HEK293 (cell line): ENCODE data around the gene PPP1CA.

ENCODE experiments used
- CTCF ChIA-PET: fragments of 350-600 bp; formaldehyde crosslinking; extraction: SDS; loops from one replicate; lab custom pipeline; 2021; ENCODE audit warnings: antibody characterized with exemption; lab: Yijun Ruan, JAX
- POLR2A ChIA-PET: fragments of 300-600 bp; formaldehyde crosslinking; extraction: SDS; loops from one replicate; lab custom pipeline; 2020; ENCODE audit warnings: antibody characterized with exemption, inconsistent platforms; lab: Yijun Ruan, JAX
- H3K27ac ChIP-seq: fragments of 200-500 bp; sonication (Bioruptor generic); 2 replicates; pipeline ENCODE4 v1.5.1; 2014; ENCODE audit warnings: low read depth, low read length, control low read depth, inconsistent platforms; ENCODE audit errors: extremely low read depth
- H3K36me3 ChIP-seq, 2 experiments: fragments of 200-500 bp in 1 of 2; sonication (Bioruptor generic) in 1 of 2; 1 replicate in 1 of 2; 2 replicates in 1 of 2; pipeline ENCODE4 v1.5.1; 2014 to 2017; ENCODE audit warnings: inconsistent platforms in 2 of 2, low read length in 2 of 2; ENCODE audit not compliant: control insufficient read depth in 2 of 2, insufficient read depth in 1 of 2
- H3K4me1 ChIP-seq: fragments of 200-500 bp; sonication (Bioruptor generic); 2 replicates; pipeline ENCODE4 v1.5.1; 2014; ENCODE audit warnings: mild to moderate bottlenecking, low read length, inconsistent platforms; ENCODE audit not compliant: control insufficient read depth, insufficient read depth
- H3K4me3 ChIP-seq: 2 replicates; pipeline ENCODE4 v1.5.1; 2011; ENCODE audit warnings: low read depth, mild to moderate bottlenecking, control low read depth, low read length, moderate library complexity
- H3K9me3 ChIP-seq: fragments of 200-500 bp; sonication (Bioruptor generic); 2 replicates; pipeline ENCODE4 v1.5.1; 2014; ENCODE audit warnings: low read depth, low read length, inconsistent platforms; ENCODE audit not compliant: control insufficient read depth, insufficient read depth
- GLIS1 ChIP-seq: fragments of 450-650 bp; formaldehyde crosslinking; IDR thresholded peaks from 2 replicates; pipeline ENCODE4 v1.5.1; 2016; ENCODE audit warnings: missing biosample characterization, missing genetic modification characterization
- KLF16 ChIP-seq: fragments of 450-650 bp; formaldehyde crosslinking; IDR thresholded peaks from 2 replicates; pipeline ENCODE4 v1.5.1; 2017; ENCODE audit warnings: missing biosample characterization, missing genetic modification characterization
- KLF17 ChIP-seq: fragments of 450-650 bp; formaldehyde crosslinking; IDR thresholded peaks from 2 replicates; pipeline ENCODE4 v1.5.1; 2016; ENCODE audit warnings: missing biosample characterization, missing genetic modification characterization
- MEIS1 ChIP-seq: sonication (generic); formaldehyde crosslinking; IDR thresholded peaks from 2 replicates; pipeline ENCODE4 v1.8.1; 2022; ENCODE audit warnings: missing genetic modification reagents, mild to moderate bottlenecking, borderline replicate concordance
- OSR2 ChIP-seq: fragments of 450-650 bp; formaldehyde crosslinking; IDR thresholded peaks from 2 replicates; pipeline ENCODE4 v1.5.1; 2016; ENCODE audit warnings: missing biosample characterization, missing genetic modification characterization
- ZNF157 ChIP-seq: fragments of 450-650 bp; formaldehyde crosslinking; IDR thresholded peaks from 2 replicates; pipeline ENCODE4 v1.5.1; 2016; ENCODE audit warnings: missing biosample characterization, missing genetic modification characterization
- ZNF18 ChIP-seq: fragments of 450-650 bp; formaldehyde crosslinking; IDR thresholded peaks from 2 replicates; pipeline ENCODE4 v1.5.1; 2016; ENCODE audit warnings: missing biosample characterization, missing genetic modification characterization
- ZNF202 ChIP-seq: fragments of 450-650 bp; formaldehyde crosslinking; IDR thresholded peaks from 2 replicates; pipeline ENCODE4 v1.5.1; 2016; ENCODE audit warnings: missing biosample characterization, missing genetic modification characterization, borderline replicate concordance
- ZNF214 ChIP-seq: fragments of 450-650 bp; formaldehyde crosslinking; IDR thresholded peaks from 2 replicates; pipeline ENCODE4 v1.5.1; 2017; ENCODE audit warnings: missing biosample characterization, mild to moderate bottlenecking, missing genetic modification characterization, borderline replicate concordance
- ZNF223 ChIP-seq: fragments of 450-650 bp; formaldehyde crosslinking; IDR thresholded peaks from 2 replicates; pipeline ENCODE4 v1.5.1; 2016; ENCODE audit warnings: missing biosample characterization, missing genetic modification characterization
- ZNF354C ChIP-seq: fragments of 450-650 bp; formaldehyde crosslinking; IDR thresholded peaks from 2 replicates; pipeline ENCODE4 v1.5.1; 2016; ENCODE audit warnings: missing biosample characterization, missing genetic modification characterization, low read depth, borderline replicate concordance
- ZNF37A ChIP-seq: fragments of 450-650 bp; IDR thresholded peaks from 2 replicates; pipeline ENCODE4 v1.5.1; 2018; ENCODE audit warnings: missing biosample characterization, missing genetic modification characterization
- ZNF549 ChIP-seq: fragments of 450-650 bp; IDR thresholded peaks from 2 replicates; pipeline ENCODE4 v1.5.1; 2018; ENCODE audit warnings: missing biosample characterization, missing genetic modification characterization, mild to moderate bottlenecking, inconsistent platforms, moderate library complexity
- ZNF664 ChIP-seq: fragments of 450-650 bp; formaldehyde crosslinking; IDR thresholded peaks from 2 replicates; pipeline ENCODE4 v1.5.1; 2016; ENCODE audit warnings: missing biosample characterization, missing genetic modification characterization
- ZNF670 ChIP-seq: fragments of 450-650 bp; formaldehyde crosslinking; IDR thresholded peaks from 2 replicates; pipeline ENCODE4 v1.5.1; 2016; ENCODE audit warnings: missing biosample characterization, missing genetic modification characterization, low read depth
- ZNF704 ChIP-seq: fragments of 450-650 bp; formaldehyde crosslinking; IDR thresholded peaks from 2 replicates; pipeline ENCODE4 v1.5.1; 2016; ENCODE audit warnings: missing biosample characterization, missing genetic modification characterization

The PPP1CA gene

GRCh38 chr11:67413266-67413849 is 11.7 kb upstream of the PPP1CA start:
- Histone ChIP-seq H3K4me3 (no peak overlapping the region), H3K27ac (no peak overlapping the region), H3K9me3 (no peaks in the 10 kb centered on the region), H3K36me3 (no peaks in the 10 kb centered on the region), H3K4me1 (no peaks in the 10 kb centered on the region)
- ChIA-PET CTCF (interaction anchor here (1.2 to 1.5 kb wide), 2 partner anchors 12 kb away, joined by 7 to 11 read pairs; partner anchors contain the start of gene PPP1CA), POLR2A (interaction anchor here (0.6 to 2.4 kb wide), 4 partner anchors 12 to 797 kb away, joined by 3 to 14 read pairs (median 4); partner anchors contain the start of gene PPP1CA)
- TF ChIP-seq MEIS1 = no peak
- no peak for TF ChIP-seq ZNF549 (tag by site-specific recombination)
- no peak for TF ChIP-seq ZNF202 (tag by site-specific recombination)
- no peak for TF ChIP-seq ZNF157 (tag by site-specific recombination)
- TF ChIP-seq ZNF664 (tag by site-specific recombination) = no peak

GRCh38 chr11:67412495-67413179 is 11.0 kb upstream of the PPP1CA start:
- no peaks in the 10 kb centered on the region for H3K36me3 ChIP-seq
- no peaks in the 10 kb centered on the region for H3K9me3 ChIP-seq
- H3K4me1 ChIP-seq = no peaks in the 10 kb centered on the region
- TF ChIP-seq KLF17 (tag by site-specific recombination) (no peak), GLIS1 (tag by site-specific recombination) (peak; percentile 92), ZNF37A (tag by site-specific recombination) (no peak)
- TF ChIP-seq, all 188 proteins: peak for 1
- H3K27ac ChIP-seq = no peak overlapping the region
- ChIA-PET CTCF (interaction anchor here (0.6 to 1.5 kb wide), 3 partner anchors 11 to 42 kb away, joined by 3 to 7 read pairs (median 3); partner anchors contain the start of genes CABP4 and PPP1CA), POLR2A (interaction anchor here (0.6 to 2.4 kb wide), 5 partner anchors 10 to 52 kb away, joined by 3 to 14 read pairs (median 6); partner anchors contain the start of gene PPP1CA)
- no peak overlapping the region for H3K4me3 ChIP-seq

- CTCF ChIA-PET = interaction anchor here (0.6 to 1.5 kb wide), 3 partner anchors 8 to 43 kb away, joined by 3 to 7 read pairs (median 4); partner anchors contain the start of genes CABP4 and PPP1CA
- POLR2A ChIA-PET = interaction anchor here (1.7 kb wide), 1 partner anchor 11 kb away, joined by 6 read pairs; the partner anchor contains the start of gene PPP1CA
- H3K27ac ChIP-seq = no peak overlapping the region
- no peaks in the 10 kb centered on the region for H3K4me1 ChIP-seq
- no peaks in the 10 kb centered on the region for H3K9me3 ChIP-seq
- TF ChIP-seq ZNF214 (tag by site-specific recombination) = no peak
- TF ChIP-seq ZNF223 = no peak
- no peak for TF ChIP-seq ZNF18
- no peak for TF ChIP-seq ZNF670 (tag by site-specific recombination)
- no peak for TF ChIP-seq ZNF704 (tag by site-specific recombination)
- TF ChIP-seq ZNF37A (tag by site-specific recombination) = no peak
- no peak for TF ChIP-seq OSR2 (tag by site-specific recombination)
- no peak for TF ChIP-seq KLF16 (tag by site-specific recombination)
- no peak for TF ChIP-seq ZNF549 (tag by site-specific recombination)
- TF ChIP-seq ZNF354C (tag by site-specific recombination) = no peak
- TF ChIP-seq, all 188 proteins: peak for 0
- H3K4me3 ChIP-seq = no peak overlapping the region
- H3K36me3 ChIP-seq = no peaks in the 10 kb centered on the region
Observed at GRCh38 chr11:67411785-67412152, 10.1 kb upstream of the PPP1CA start.
